Sigmoid colon (tissue), 4 donors: Measurements from ENCODE around the gene UBR3.

ENCODE experiments used
- EP300 ChIP-seq, 4 donors: sonication (generic); formaldehyde crosslinking; IDR thresholded peaks; one replicate each; pipeline ENCODE4 v1.6.1; 2017; ENCODE audit warnings: antibody characterized with exemption in 4 of 4
- POLR2A ChIP-seq, 2 donors: fragments of 450-650 bp; IDR thresholded peaks; one replicate each; pipeline ENCODE4 v1.6.1; 2016; ENCODE audit warnings: antibody characterized with exemption in 2 of 2, mild to moderate bottlenecking in 2 of 2, moderate library complexity in 2 of 2
- POLR2AphosphoS5 ChIP-seq, 4 donors: sonication (generic); formaldehyde crosslinking; IDR thresholded peaks; one replicate each; pipeline ENCODE4 v1.6.1; 2017; ENCODE audit warnings: antibody characterized with exemption in 4 of 4
- TF ChIP-seq, protein P1 (sequence below), 4 experiments: fragments of 450-650 bp in 3 of 4; fragments of 200-600 bp in 1 of 4; IDR thresholded peaks; one replicate each; pipeline ENCODE4 v1.5.1; 2016 to 2019; ENCODE audit warnings: antibody characterized with exemption in 4 of 4, mild to moderate bottlenecking in 3 of 4, moderate library complexity in 2 of 4

- TF ChIP-seq POLR2A (IDR thresholded peaks at IDR 0.05) (no peak), EP300 (IDR thresholded peaks at IDR 0.05) (no peak), POLR2AphosphoS5 (IDR thresholded peaks at IDR 0.05) (no peak)
- TF ChIP-seq, protein P1, sequence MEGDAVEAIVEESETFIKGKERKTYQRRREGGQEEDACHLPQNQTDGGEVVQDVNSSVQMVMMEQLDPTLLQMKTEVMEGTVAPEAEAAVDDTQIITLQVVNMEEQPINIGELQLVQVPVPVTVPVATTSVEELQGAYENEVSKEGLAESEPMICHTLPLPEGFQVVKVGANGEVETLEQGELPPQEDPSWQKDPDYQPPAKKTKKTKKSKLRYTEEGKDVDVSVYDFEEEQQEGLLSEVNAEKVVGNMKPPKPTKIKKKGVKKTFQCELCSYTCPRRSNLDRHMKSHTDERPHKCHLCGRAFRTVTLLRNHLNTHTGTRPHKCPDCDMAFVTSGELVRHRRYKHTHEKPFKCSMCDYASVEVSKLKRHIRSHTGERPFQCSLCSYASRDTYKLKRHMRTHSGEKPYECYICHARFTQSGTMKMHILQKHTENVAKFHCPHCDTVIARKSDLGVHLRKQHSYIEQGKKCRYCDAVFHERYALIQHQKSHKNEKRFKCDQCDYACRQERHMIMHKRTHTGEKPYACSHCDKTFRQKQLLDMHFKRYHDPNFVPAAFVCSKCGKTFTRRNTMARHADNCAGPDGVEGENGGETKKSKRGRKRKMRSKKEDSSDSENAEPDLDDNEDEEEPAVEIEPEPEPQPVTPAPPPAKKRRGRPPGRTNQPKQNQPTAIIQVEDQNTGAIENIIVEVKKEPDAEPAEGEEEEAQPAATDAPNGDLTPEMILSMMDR (IDR thresholded peaks at IDR 0.05), result no peak
Measured at GRCh38 chr2:169968743-169969142, 141.5 kb downstream of the UBR3 start.
